GM18519 (cell line): ENCODE measurements around the gene EXOC3L1.

Source experiments
- ATAC-seq: cut with Tn5 transposase; IDR thresholded peaks from one replicate; pipeline ENCODE4 v1.9.1; 2021; ENCODE audit warnings: mild to moderate bottlenecking, moderate library complexity; ENCODE audit not compliant: unreplicated experiment, low FRiP score

EXOC3L1 gene

DNA sequence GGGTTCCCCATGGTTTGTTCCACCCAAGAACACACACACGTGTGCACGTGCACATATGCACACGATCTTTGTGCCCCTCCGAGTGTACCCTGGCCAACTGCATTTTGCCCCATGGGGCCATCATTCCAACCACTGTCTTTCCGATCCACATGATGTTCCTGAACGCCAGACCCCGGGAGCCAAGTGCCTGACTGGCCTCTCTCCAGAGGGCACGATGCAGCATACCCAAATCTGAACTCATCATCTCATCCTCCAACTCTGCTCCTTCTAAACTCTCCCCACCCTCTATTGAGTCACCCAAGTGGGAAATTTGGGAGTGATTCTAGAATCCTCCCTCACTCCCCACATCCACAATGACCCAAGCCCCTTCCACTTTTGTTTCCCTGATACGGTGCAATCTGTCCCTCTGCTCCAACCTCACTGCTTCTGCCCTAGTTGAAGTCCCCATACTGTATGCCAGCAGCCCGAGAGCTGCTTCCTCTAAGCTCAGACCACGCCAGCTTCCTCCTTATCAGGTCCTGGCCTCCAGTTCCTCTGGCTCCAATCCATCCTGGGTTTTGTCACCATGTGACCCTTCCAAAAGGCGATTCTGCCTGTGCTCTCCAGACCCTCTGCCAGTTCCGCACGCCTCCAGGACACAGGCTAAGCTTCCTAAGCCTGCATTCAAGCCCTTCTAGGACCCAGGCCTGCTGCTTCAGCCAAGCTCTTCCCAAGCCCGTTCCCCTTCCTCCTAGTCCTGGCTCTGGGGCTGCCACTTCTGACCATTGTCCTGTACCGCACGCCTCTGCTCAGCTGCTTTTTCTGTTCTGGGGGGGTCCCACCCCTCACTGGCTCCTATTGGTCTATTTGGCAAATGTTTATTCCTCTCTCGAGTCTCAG, 26.9 kb upstream of the EXOC3L1 start:
- ATAC-seq: no peak

- ATAC-seq: no peak
These were observed 25.8 kb upstream of the EXOC3L1 start for GRCh38 chr16:67215706-67216105.

DNA sequence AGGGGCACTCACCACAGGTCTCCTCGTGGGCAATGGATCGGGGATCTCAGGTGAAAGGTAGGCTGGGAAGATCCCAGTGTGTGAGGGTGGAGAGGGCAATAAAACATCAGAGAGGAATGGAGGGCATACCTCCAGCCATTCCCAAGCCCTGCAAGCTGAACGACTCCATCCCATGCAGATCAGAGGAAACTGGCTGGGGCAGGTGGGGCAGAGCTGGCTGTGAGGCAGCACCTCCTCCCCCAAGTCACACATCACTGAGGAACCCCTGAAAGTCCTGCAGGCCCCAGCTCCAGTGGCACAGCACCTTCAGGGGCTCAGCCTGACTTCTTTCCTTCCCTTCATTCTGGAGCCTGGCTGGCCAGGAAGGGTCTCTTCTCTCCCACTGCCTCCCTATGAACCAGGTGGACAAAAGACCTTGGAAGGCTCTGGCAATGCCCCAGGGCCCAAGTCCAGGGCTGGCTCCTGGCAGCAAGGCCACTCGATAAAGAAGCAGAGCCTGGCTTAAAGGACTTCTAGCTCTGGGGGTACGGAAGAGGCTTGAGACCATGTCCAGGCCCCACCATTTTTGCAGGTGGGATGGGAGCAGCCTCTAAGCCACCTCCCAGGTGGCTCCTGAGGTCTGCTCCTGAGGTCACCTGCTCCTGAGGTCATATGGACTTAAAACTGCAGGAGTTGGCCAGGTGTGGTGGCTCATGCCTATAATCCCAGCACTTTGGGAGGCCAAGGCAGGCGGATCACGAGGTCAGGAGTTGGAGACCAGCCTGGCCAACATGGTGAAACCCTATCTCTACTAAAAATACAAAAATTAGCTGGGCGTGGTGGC, 23.5 kb upstream of the EXOC3L1 start:
- no peak for ATAC-seq

DNA sequence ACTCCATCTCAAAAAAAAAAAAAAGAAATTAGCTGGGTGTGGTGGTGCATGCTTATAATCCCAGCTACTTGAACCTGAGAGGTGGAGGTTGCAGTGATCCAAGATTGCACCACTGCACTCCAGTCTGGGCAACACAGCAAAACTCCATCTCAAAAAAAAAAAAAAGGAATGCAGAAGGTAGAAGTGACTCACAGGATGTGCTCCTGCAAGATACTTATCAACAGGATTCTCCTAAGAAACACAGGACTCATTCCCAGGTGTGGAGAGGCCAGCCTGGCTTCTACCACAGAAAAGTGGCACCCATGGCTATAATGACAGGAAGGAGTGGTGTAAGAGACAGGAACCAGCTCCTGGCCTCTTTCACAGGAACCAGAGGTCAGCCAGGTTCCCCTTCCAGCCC, 22.8 kb upstream of the EXOC3L1 start:
- no peak for ATAC-seq

DNA sequence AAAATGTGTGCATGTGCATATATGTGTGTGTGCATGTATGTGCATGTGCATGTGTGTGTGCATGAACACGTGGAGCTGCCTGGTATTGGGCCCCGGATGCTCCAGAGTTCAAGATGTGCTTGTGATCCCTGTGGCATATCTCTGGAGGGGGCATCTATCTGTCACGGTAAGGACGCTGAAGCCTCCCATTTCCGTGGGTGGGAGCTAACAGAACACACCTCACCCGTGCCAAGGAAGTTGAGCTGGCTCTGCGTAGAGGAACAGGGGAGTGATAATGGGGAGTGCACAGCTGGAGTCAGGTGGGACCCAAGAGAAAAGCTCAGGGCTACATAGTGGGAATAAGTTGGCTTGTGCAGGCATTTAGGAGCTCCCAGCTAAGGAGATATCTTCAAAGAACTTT, 21.7 kb upstream of the EXOC3L1 start:
- no peak for ATAC-seq

DNA sequence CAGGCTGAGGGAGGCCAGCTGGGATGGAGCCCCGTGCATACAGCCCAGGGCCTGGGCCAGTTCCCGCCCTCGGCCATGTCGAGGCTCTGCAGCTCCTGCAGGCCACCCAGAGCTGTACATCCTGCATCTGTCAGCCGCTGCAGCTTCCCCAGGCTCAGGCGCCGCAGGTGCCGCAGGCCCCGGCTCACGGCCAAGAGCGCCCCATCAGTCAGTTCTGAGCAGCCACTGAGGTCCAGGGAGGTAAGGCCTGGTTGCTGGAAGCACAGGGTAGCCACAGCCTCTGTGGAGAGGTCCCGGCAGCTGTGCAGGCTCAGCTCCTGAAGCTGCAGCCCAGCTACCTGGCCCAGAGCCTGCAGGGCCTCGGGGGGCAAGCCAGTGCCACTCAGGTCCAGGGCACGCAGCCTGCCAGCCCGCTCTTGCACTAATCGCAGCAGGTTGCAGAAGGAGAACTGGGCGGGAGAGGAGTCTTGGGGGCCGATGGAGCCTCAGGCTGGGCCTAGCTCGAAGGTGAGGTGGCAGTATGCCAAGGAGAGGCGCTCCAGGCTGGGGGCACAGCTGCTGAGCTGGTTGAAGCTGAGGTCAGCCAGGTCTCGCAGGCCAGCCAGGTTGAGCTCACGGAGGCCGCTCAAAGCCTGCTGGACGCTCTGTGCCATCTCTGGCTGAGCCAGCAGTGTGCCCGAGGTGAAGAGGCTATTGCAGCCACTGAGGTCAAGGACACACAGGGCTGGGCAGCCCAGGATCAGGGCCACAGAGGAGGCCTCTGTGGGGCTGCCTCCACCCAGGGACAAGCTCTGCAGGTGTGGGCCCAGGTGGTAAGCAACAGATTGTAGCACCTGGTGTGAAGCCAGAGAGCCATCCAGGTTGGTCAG, 20.4 kb upstream of the EXOC3L1 start:
- ATAC-seq: no peak

- no peak for ATAC-seq
These were observed 19.6 kb upstream of the EXOC3L1 start for GRCh38 chr16:67209565-67209964.

DNA sequence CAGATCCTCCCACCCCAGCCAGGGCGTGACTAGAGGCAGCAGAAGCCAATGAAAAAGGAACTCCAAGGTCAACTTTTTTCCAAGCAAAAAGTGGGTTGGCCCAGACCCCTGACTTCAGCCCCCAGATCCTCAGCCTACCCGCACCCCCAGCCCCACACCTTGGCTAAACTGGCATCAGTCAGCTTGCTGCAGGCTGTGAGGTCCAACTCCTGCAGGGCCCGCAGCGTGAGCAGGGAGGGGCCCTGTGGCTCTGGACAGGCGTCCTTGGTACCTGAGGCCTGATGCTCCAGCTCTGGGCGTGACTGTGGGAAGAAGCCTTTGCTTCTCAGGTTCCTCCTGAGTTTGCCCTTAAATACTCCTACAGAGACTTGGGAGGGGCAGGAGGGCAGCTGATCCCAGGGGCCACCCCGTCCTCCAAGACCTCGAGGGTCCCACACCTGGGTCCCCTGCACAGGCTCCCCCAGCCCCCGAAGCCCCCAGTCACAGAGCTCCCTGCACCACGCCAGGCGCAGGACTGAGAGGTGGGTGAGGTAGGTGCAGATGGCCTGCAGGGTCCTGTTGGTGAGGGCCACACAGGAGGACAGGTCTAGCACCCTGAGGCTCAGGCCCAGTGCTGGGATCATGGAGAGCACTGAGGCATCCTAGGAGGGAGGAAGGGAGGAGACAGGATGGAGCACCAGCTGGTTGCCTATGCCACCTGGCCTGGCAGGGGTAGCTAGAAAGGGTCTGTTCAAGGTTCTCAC, 18.4 kb upstream of the EXOC3L1 start:
- ATAC-seq: no peak

DNA sequence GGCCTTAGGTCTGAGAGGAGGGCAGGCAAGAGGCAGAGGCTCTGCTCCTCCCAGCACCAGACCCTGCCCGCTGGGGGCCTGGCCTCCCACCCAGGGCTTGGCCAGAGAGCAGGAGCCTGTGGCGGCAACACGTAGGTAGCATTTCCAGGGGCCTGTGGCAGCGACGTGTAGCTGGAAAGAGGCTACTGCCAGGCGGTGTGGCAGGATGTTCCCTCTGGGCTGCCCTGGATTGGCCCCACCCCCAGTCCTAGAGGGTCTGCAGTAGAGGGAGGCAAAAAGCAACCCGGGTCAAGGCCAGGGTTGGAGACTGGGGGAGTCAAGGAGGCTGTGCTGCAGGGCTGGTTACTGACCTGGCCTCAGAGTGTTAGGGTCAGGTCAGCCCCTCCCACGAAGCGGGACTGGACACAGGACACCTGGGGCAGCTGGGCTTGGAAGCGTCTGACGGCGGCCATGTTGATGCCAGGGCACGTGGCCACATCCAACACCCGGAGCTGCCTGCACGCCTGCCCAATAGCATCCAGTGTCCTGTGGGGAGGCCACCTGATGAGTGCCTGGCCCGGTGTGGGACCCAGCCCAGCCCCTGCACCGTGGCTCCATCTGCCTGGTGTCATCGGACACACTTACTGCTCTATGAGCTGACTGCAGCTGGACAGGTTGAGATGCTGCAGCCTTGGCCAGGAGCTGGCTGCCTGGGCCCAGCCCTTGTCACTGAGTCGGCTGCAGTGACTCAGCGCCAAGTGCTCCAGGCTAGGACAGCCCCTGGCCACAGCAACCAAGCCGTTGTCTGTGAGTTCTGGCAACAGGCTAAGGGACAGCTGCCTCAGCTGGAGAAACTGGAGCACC, 17.5 kb upstream of the EXOC3L1 start:
- ATAC-seq: no peak

GRCh38 chr16:67206838-67207248, 16.9 kb upstream of the EXOC3L1 start:
- no peak for ATAC-seq

DNA sequence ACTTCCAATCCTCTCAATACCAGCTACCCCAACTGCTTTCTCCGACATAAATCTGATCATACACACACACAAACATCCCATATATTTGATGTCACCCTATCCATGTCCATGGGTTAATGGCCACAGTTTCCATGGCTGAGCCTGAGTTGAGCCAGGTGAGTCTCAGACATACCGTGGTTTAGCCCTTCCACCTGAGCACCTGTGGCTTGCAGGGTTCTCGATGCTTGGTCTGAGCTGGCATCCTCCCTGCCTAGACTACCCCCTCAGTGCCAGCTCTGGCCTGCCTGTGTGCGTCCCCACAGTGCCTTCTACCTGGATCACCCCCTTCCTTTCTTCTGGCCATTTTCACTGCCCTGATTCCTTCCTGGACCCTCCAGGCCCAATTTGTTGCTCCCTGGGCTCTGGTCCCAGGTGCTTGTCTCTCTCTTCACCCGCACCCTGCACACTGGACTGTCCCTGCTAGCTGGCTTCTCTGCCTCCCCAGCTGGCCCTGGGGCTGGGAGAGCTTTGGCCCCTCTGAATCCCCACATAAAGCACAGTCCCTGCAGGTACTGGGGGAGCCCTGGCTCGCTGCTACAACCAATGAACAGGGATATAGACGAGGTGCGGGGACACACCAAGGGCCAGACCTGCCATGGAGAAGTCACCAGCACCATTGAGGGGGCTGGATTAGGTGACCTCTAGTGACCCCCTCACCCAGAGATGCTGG, 16.3 kb upstream of the EXOC3L1 start:
- ATAC-seq: no peak

GRCh38 chr16:67204076-67204475, 14.1 kb upstream of the EXOC3L1 start:
- ATAC-seq: no peak

- ATAC-seq: no peak
These were observed 13.1 kb upstream of the EXOC3L1 start for GRCh38 chr16:67202956-67203493.

DNA sequence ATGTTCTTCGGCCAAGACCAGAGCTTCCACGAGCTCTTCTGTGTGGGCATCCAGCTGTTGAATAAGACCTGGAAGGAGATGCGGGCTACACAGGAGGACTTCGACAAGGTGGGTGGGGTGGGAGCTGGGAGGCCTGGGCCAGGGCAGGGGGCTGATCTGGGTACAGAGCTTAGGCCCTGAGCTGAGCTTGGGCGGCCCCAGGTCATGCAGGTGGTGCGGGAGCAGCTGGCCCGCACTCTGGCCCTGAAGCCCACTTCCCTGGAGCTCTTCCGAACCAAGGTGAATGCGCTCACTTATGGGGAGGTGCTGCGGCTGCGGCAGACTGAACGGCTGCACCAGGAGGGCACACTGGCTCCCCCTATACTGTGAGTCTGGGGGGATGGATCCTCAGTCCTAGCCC, 12.5 kb upstream of the EXOC3L1 start:
- no peak for ATAC-seq

GRCh38 chr16:67201411-67202345, 11.7 kb upstream of the EXOC3L1 start:
- ATAC-seq: no peak

DNA sequence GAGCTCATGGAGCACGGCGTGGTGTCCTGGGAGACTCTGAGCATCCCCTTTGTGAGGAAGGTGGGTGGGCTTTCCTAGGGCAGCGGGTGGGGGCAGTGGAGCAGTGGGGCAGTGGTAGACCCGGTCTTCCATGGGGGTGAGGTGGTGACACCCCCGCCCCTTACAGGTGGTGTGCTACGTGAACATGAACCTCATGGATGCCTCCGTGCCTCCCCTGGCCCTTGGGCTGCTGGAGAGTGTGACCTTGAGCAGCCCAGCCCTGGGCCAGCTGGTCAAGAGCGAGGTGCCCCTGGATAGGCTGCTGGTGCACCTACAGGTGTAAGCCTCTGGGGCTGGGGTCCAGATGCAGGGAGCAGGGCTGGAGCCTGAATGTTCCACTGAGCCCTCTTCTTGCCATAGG, 10.6 kb upstream of the EXOC3L1 start:
- ATAC-seq: no peak

DNA sequence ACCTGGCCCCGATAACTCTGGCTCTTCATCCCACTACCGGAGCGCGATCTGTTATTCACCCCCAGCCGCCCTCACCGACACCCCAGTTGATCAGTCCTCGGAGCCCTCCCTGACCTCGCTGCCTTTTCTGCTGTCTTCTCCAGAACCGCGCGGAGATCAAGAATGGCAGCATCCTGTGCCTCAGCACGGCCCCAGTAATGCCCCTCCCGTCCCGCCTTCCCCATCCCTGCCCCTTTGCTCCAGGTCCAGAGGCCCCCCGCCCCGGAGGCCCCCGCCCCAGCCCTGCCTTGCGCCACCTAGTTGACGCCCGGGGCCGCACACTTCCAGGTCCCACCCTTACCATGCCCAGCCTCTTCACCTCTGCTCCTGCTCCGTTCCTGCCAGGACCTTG, 9.9 kb upstream of the EXOC3L1 start:
- no peak for ATAC-seq
